Testis (tissue), 2 donors: ENCODE measurements around the gene ABL2.
"Not testable (repeated sequence)": the region's sequence is repeated elsewhere in the genome, so short reads cannot be mapped to it uniquely, and the experiment has no call there.

ENCODE experiments used
- CTCF ChIP-seq, 3 experiments: fragments of 450-650 bp in 2 of 3; fragments of 200-600 bp in 1 of 3; sonication (generic) in 1 of 3; IDR thresholded peaks; one replicate each; pipeline ENCODE4 v1.5.1; 2016 to 2019; ENCODE audit warnings: antibody characterized with exemption in 3 of 3, mild to moderate bottlenecking in 2 of 3, moderate library complexity in 1 of 3
- POLR2A ChIP-seq: fragments of 450-650 bp; IDR thresholded peaks from one replicate; pipeline ENCODE4 v1.6.1; 2017; ENCODE audit warnings: antibody characterized with exemption, mild to moderate bottlenecking, moderate library complexity

- not testable (repeated sequence) for TF ChIP-seq CTCF (IDR thresholded peaks at IDR 0.05); POLR2A
Measured at GRCh38 chr1:179135168-179135567, 94.3 kb downstream of the ABL2 start.
